CD14-positive monocyte (primary cell): ENCODE data around the gene PDE9A. TPM values are rescaled to one million over a fixed set of nuclear protein-coding genes. Genes with fewer than 3 reads are reported as not detected.

Experiments
- DNase-seq, 3 donors: peaks; one replicate each; pipeline ENCODE4 v3.0.0-alpha.2; 2011 to 2022
- H2AFZ ChIP-seq: 2 replicates; pipeline ENCODE4 v1.6.0; 2012; ENCODE audit warnings: mild to moderate bottlenecking, low read depth, low read length, inconsistent platforms; ENCODE audit not compliant: insufficient read depth, poor library complexity, severe bottlenecking
- H3K27ac ChIP-seq, 2 donors: 1 replicate in 1 of 2; 2 replicates in 1 of 2; pipeline ENCODE4 v1.5.1; 2012 to 2013; ENCODE audit warnings: low read length in 2 of 2, control low read depth in 1 of 2, inconsistent platforms in 1 of 2, low read depth in 1 of 2, mild to moderate bottlenecking in 1 of 2
- H3K27me3 ChIP-seq, 2 donors: one replicate each; pipeline versions ENCODE4 v1.6.0 to v1.6.1; 2011 to 2013; ENCODE audit warnings: low read length in 2 of 2; ENCODE audit not compliant: control insufficient read depth in 2 of 2, insufficient read depth in 2 of 2
- H3K36me3 ChIP-seq, 2 donors: replicated peaks in 1 of 2; 1 replicate in 1 of 2; 2 replicates in 1 of 2; pipeline versions ENCODE4 v1.5.1 to v1.6.1; 2012 to 2013; ENCODE audit warnings: low read length in 2 of 2, control low read depth in 1 of 2, inconsistent platforms in 1 of 2, mild to moderate bottlenecking in 1 of 2; ENCODE audit not compliant: insufficient read depth in 2 of 2, control insufficient read depth in 1 of 2
- H3K4me1 ChIP-seq, 2 donors: 1 replicate in 1 of 2; 2 replicates in 1 of 2; pipeline versions ENCODE4 v1.5.1 to v1.6.1; 2012 to 2013; ENCODE audit warnings: low read length in 2 of 2, control low read depth in 1 of 2, inconsistent platforms in 1 of 2, mild to moderate bottlenecking in 1 of 2, moderate library complexity in 1 of 2; ENCODE audit not compliant: insufficient read depth in 2 of 2, control insufficient read depth in 1 of 2
- H3K4me2 ChIP-seq: replicated peaks from 2 replicates; pipeline ENCODE3; 2012; ENCODE audit warnings: low read length, moderate library complexity, mild to moderate bottlenecking; ENCODE audit not compliant: poor library complexity, severe bottlenecking; ENCODE audit errors: extremely low read depth
- H3K4me3 ChIP-seq, 3 experiments: fragments of 200-600 bp in 1 of 3; sonication (generic) in 1 of 3; replicated peaks in 1 of 3; 1 replicate in 2 of 3; 2 replicates in 1 of 3; pipeline ENCODE4 v1.5.1; 2011 to 2013; ENCODE audit warnings: low read length in 3 of 3, mild to moderate bottlenecking in 3 of 3, control low read depth in 2 of 3, low read depth in 2 of 3, inconsistent platforms in 1 of 3, moderate library complexity in 1 of 3
- H3K79me2 ChIP-seq: 2 replicates; pipeline ENCODE4 v1.6.0; 2012; ENCODE audit warnings: mild to moderate bottlenecking, control low read depth, inconsistent platforms, low read length, moderate library complexity; ENCODE audit not compliant: insufficient read depth
- H3K9ac ChIP-seq: 2 replicates; pipeline ENCODE4 v1.6.0; 2017; ENCODE audit warnings: low read length, mild to moderate bottlenecking; ENCODE audit not compliant: insufficient read depth, poor library complexity, severe bottlenecking
- H3K9me3 ChIP-seq, 2 donors: replicated peaks in 1 of 2; 1 replicate in 1 of 2; 2 replicates in 1 of 2; pipeline versions ENCODE4 v1.5.1 to v1.6.1; 2012 to 2013; ENCODE audit warnings: low read length in 2 of 2, control low read depth in 1 of 2; ENCODE audit not compliant: control insufficient read depth in 1 of 2, insufficient read depth in 1 of 2
- H4K20me1 ChIP-seq: 2 replicates; pipeline ENCODE4 v1.6.0; 2012; ENCODE audit warnings: mild to moderate bottlenecking, low read length, control low read depth, moderate library complexity; ENCODE audit not compliant: insufficient read depth
- H3K27ac Mint-ChIP-seq, 7 donors: one replicate each; pipeline ENCODE4 v1.8.0; 2020; ENCODE audit warnings: mild to moderate bottlenecking in 7 of 7, mixed read lengths in 7 of 7, moderate library complexity in 6 of 7, inconsistent platforms in 2 of 7
- H3K27me3 Mint-ChIP-seq, 3 donors: one replicate each; pipeline ENCODE4 v1.8.0; 2021 to 2022; ENCODE audit warnings: low read depth in 3 of 3, mild to moderate bottlenecking in 3 of 3, mixed read lengths in 3 of 3, moderate library complexity in 3 of 3, inconsistent platforms in 1 of 3
- H3K36me3 Mint-ChIP-seq, 2 donors: one replicate each; pipeline ENCODE4 v1.8.0; 2020; ENCODE audit warnings: mixed read lengths in 2 of 2, inconsistent platforms in 1 of 2, mild to moderate bottlenecking in 1 of 2
- H3K4me1 Mint-ChIP-seq: one replicate; pipeline ENCODE4 v1.8.0; 2020; ENCODE audit warnings: mild to moderate bottlenecking, mixed read lengths
- H3K4me3 Mint-ChIP-seq, 2 donors: one replicate each; pipeline ENCODE4 v1.8.0; 2020; ENCODE audit warnings: mild to moderate bottlenecking in 2 of 2, mixed read lengths in 2 of 2, moderate library complexity in 1 of 2
- H3K9me3 Mint-ChIP-seq, 7 donors: one replicate each; pipeline ENCODE4 v1.8.0; 2020 to 2022; ENCODE audit warnings: mixed read lengths in 7 of 7, mild to moderate bottlenecking in 6 of 7, moderate library complexity in 6 of 7, inconsistent platforms in 2 of 7
- WGBS: methylation state at CpG from one replicate; pipeline ENCODE4 v1.1.5; 2013; ENCODE audit warnings: missing lambda C conversion rate; ENCODE audit not compliant: insufficient coverage; 5-methylcytosine and 5-hydroxymethylcytosine counted together
- intact Hi-C, 2 donors: fragments of 100-400 bp; cut with micrococcal nuclease; formaldehyde crosslinking; loops; one replicate each; pipeline versions ENCODE4 v1.15.0 to v1.15.1; 2023
- polyA plus RNA-seq, 3 donors: library from polyadenylated mRNA; depleted of rRNA in 1 of 3; unstranded in 2 of 3; stranded (reverse) in 1 of 3; fragments of 300-500 nt in 2 of 3; fragments of >200 nt in 1 of 3; fragmentation: Illumina TruSeq in 2 of 3; gene quantifications; 1 replicate in 2 of 3; 2 replicates in 1 of 3; pipeline ENCODE4 v1.2.3, GENCODE V29; 2012 to 2021
- TF ChIP-seq, protein P1 (sequence below): fragments of 200-600 bp; IDR thresholded peaks from one replicate; pipeline ENCODE4 v1.8.0; 2022; ENCODE audit warnings: antibody characterized with exemption, mild to moderate bottlenecking

The PDE9A gene
- polyA plus RNA-seq, 3 donors, result 0.05 to 0.52 TPM; not detected in 1

DNA sequence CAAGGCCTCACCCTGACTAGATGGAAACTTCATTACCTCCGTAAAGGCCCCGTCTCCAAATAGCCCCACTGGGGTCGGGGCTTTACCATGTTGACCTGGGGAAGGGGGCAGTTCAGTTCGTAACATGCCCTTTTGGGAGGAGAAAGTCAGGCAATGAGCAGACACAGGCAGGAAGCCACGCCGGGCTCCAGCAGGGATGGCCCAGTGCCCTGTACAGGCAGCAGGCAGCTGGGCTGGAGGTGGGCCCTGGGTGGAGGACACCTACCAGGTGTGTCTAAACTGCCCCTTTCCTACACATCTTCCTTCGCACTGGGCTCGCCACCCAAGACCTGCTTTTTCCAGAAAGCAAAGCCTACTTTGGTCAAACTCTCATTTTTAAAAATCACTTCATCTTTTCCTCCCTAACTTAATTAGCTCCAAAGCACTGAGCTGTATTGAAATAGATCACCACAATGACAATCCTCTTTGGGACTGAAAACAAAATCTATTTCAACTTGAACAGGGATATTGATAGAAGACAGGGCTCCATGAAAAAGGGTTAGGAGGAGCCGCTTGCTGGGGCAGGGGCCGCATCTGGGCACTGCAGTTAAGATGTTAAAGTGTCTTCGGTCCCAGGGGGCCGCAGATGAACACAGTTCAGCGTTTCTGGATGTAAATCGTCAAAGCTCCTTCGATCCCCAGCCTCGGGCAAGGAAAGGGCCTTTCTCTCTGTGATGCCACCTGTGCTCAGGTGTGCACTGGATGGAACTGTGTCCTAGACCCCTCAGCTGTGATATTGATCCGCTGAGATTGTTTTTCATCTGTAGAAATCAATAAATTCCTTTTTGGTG lies 104.6 kb downstream of the PDE9A start:
- no peak overlapping the region for H3K4me3 ChIP-seq
- no peaks in the 10 kb centered on the region for H3K27me3 ChIP-seq
- no peak overlapping the region for H3K27ac Mint-ChIP-seq
- peaks cover under 1 to 2% (median 1%) of the 10 kb centered on the region in 3 donors for H3K27me3 Mint-ChIP-seq
- TF ChIP-seq, protein P1, sequence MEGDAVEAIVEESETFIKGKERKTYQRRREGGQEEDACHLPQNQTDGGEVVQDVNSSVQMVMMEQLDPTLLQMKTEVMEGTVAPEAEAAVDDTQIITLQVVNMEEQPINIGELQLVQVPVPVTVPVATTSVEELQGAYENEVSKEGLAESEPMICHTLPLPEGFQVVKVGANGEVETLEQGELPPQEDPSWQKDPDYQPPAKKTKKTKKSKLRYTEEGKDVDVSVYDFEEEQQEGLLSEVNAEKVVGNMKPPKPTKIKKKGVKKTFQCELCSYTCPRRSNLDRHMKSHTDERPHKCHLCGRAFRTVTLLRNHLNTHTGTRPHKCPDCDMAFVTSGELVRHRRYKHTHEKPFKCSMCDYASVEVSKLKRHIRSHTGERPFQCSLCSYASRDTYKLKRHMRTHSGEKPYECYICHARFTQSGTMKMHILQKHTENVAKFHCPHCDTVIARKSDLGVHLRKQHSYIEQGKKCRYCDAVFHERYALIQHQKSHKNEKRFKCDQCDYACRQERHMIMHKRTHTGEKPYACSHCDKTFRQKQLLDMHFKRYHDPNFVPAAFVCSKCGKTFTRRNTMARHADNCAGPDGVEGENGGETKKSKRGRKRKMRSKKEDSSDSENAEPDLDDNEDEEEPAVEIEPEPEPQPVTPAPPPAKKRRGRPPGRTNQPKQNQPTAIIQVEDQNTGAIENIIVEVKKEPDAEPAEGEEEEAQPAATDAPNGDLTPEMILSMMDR, result no peak
- 98% methylated on average over 10 of the region's 17 CpGs for WGBS
- no peak overlapping the region for H3K27ac ChIP-seq
- no peak overlapping the region for H3K4me3 Mint-ChIP-seq
- no peaks in the 10 kb centered on the region for H3K9me3 ChIP-seq
- peaks cover under 1 to 12% of the 10 kb centered on the region in 2 donors for H3K4me1 ChIP-seq
- H3K9me3 Mint-ChIP-seq, result no peaks in the 10 kb centered on the region
- H4K20me1 ChIP-seq, result no peaks in the 10 kb centered on the region
- DNase-seq, result no peak
- no peak overlapping the region for H3K4me2 ChIP-seq
- no peaks in the 10 kb centered on the region for H3K36me3 Mint-ChIP-seq
- no peak overlapping the region for H3K9ac ChIP-seq
- intact Hi-C loops, result no loop called here
- H3K79me2 ChIP-seq, result no peaks in the 10 kb centered on the region
- no peaks in the 10 kb centered on the region for H3K36me3 ChIP-seq
- H2AFZ ChIP-seq, result no peak overlapping the region
- H3K4me1 Mint-ChIP-seq, result peaks cover 7% of the 10 kb centered on the region

DNA sequence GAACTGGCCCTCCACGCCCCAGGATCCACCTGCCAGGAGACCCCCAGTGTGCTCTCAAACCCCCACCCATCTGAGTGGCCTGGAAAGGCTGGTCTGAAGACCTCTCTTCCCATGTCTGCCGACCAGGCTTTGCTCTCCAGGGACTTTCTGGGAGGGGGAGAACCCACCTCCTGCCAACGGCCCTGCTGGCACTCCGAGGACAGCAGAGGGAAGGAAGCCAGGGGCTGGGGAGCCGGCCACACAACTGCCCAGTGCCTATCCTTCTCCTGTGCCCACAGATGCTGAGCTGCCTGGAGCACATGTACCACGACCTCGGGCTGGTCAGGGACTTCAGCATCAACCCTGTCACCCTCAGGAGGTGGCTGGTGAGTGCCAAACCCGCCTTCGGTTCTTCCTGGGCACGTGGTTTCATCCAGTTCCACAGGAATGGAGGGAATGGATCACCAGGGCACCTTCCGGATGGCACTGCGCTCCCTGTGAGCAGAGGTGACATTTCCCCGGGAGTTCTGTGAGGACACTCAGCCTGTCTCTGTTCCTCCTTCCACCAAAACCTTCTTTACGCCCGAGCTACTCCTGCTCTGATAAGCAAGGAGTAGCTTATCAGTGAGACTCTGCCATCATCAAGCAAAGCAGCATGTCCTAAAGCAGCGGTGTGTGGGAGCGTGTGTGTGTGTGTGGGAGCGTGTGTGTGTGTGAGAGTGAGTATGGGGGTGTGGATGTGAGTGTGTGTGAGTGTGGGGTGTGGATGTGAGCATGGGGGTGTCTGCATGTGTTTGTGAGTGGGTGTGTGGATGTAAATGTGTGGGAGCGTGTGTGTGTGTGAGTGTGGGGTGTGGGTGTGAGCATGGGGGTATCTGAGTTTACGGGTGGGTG lies 105.5 kb downstream of the PDE9A start:
- H4K20me1 ChIP-seq, result no peaks in the 10 kb centered on the region
- H3K36me3 ChIP-seq, result no peaks in the 10 kb centered on the region
- no peak overlapping the region for H3K27ac ChIP-seq
- peaks cover 10 to 21% of the 10 kb centered on the region in 2 donors for H3K4me1 ChIP-seq
- H3K9ac ChIP-seq, result no peak overlapping the region
- no peaks in the 10 kb centered on the region for H3K9me3 ChIP-seq
- no peak for DNase-seq
- H3K36me3 Mint-ChIP-seq, result no peaks in the 10 kb centered on the region
- intact Hi-C loops, result no loop called here
- no peaks in the 10 kb centered on the region for H3K79me2 ChIP-seq
- no peak overlapping the region for H3K4me3 Mint-ChIP-seq
- 93% methylated on average over 16 of the region's 20 CpGs for WGBS
- no peaks in the 10 kb centered on the region for H3K27me3 ChIP-seq
- TF ChIP-seq, protein P1, result no peak
- H2AFZ ChIP-seq, result no peak overlapping the region
- no peak overlapping the region for H3K4me3 ChIP-seq
- peaks cover 16% of the 10 kb centered on the region for H3K4me1 Mint-ChIP-seq
- H3K9me3 Mint-ChIP-seq, result no peaks in the 10 kb centered on the region
- peaks cover 0 to 3% (median 1%) of the 10 kb centered on the region in 3 donors for H3K27me3 Mint-ChIP-seq
- H3K27ac Mint-ChIP-seq, result peak overlapping the region in 1 of 7 donors; percentile 47
- H3K4me2 ChIP-seq, result no peak overlapping the region
